B cell (primary cell): ENCODE measurements around the gene SDK2. TPM values are rescaled to one million over a fixed set of nuclear protein-coding genes. Genes with fewer than 3 reads are reported as not detected.

Source experiments
- ATAC-seq: fragments of 200-7000 bp; cut with Tn5 transposase; one replicate; pipeline ENCODE4 v1.10.0; 2021; ENCODE audit warnings: low read depth, mild to moderate bottlenecking, moderate number of reproducible peaks, moderate library complexity
- CTCF ChIA-PET: fragments of 350-600 bp; sonication (Branson Sonifier 250); formaldehyde crosslinking; loops from one replicate; lab custom pipeline; 2021; ENCODE audit warnings: antibody characterized with exemption, inconsistent platforms; lab: Charles Lee
- POLR2A ChIA-PET: fragments of 350-600 bp; sonication (Branson Sonifier 250); formaldehyde crosslinking; loops from one replicate; lab custom pipeline; 2021; ENCODE audit warnings: antibody characterized with exemption; lab: Charles Lee
- DNase-seq: peaks from one replicate; pipeline ENCODE4 v3.0.0; 2013
- H2AFZ ChIP-seq: 2 replicates; pipeline ENCODE4 v1.6.1; 2012; ENCODE audit warnings: mild to moderate bottlenecking, low read depth, low read length; ENCODE audit not compliant: insufficient read depth, poor library complexity, severe bottlenecking
- H3K27ac ChIP-seq, 2 donors: 1 replicate in 1 of 2; 2 replicates in 1 of 2; pipeline ENCODE4 v1.5.1; 2012 to 2013; ENCODE audit warnings: low read length in 2 of 2, mild to moderate bottlenecking in 2 of 2, moderate library complexity in 1 of 2
- H3K27me3 ChIP-seq, 4 experiments: fragments of 200-600 bp in 1 of 4; sonication (generic) in 1 of 4; replicated peaks in 1 of 4; 1 replicate in 2 of 4; 2 replicates in 2 of 4; pipeline versions ENCODE4 v1.6.1 to v1.7.0; 2013 to 2016; ENCODE audit warnings: low read length in 3 of 4, mild to moderate bottlenecking in 2 of 4, mixed read lengths in 1 of 4, moderate library complexity in 1 of 4; ENCODE audit not compliant: insufficient read depth in 4 of 4, control insufficient read depth in 3 of 4; ENCODE audit errors: control extremely low read depth in 1 of 4
- H3K36me3 ChIP-seq, 2 experiments: replicated peaks in 1 of 2; 1 replicate in 1 of 2; 2 replicates in 1 of 2; pipeline versions ENCODE4 v1.6.1 to v1.7.1; 2013; ENCODE audit warnings: low read length in 1 of 2; ENCODE audit not compliant: insufficient read depth in 2 of 2, control insufficient read depth in 1 of 2; ENCODE audit errors: control extremely low read depth in 1 of 2, extremely low read depth in 1 of 2
- H3K4me1 ChIP-seq, 2 donors: fragments of 200-600 bp in 1 of 2; sonication (generic) in 1 of 2; 1 replicate in 1 of 2; 2 replicates in 1 of 2; pipeline versions ENCODE4 v1.5.1 to v1.6.1; 2013 to 2017; ENCODE audit warnings: low read length in 2 of 2; ENCODE audit not compliant: control insufficient read depth in 2 of 2, insufficient read depth in 2 of 2
- H3K4me2 ChIP-seq: replicated peaks from 2 replicates; pipeline ENCODE3; 2012; ENCODE audit warnings: mild to moderate bottlenecking, low read depth, low read length; ENCODE audit not compliant: poor library complexity, severe bottlenecking
- H3K4me3 ChIP-seq, 5 experiments: fragments of 200-600 bp in 1 of 5; sonication (generic) in 1 of 5; 1 replicate in 3 of 5; 2 replicates in 2 of 5; pipeline versions ENCODE4 v1.5.1 to v1.7.0; 2011 to 2016; ENCODE audit warnings: low read length in 4 of 5, mild to moderate bottlenecking in 4 of 5, low read depth in 2 of 5, control low read depth in 1 of 5, moderate library complexity in 1 of 5; ENCODE audit not compliant: insufficient read depth in 1 of 5; ENCODE audit errors: control extremely low read depth in 1 of 5, extremely low read depth in 1 of 5
- H3K79me2 ChIP-seq: fragments of 200-600 bp; sonication (generic); one replicate; pipeline ENCODE4 v1.6.0; 2016; ENCODE audit warnings: low read length; ENCODE audit not compliant: control insufficient read depth, insufficient read depth
- H3K9ac ChIP-seq: fragments of 200-600 bp; sonication (generic); 2 replicates; pipeline ENCODE4 v1.6.1; 2017; ENCODE audit warnings: mild to moderate bottlenecking, low read length, moderate library complexity
- H3K9me3 ChIP-seq, 3 donors: one replicate each; pipeline versions ENCODE4 v1.6.1 to v1.7.1; 2013; ENCODE audit warnings: low read length in 2 of 3; ENCODE audit not compliant: control insufficient read depth in 2 of 3, insufficient read depth in 1 of 3; ENCODE audit errors: control extremely low read depth in 1 of 3
- H4K20me1 ChIP-seq: 2 replicates; pipeline ENCODE4 v1.6.0; 2012; ENCODE audit warnings: mild to moderate bottlenecking, low read length; ENCODE audit not compliant: insufficient read depth, control insufficient read depth, poor library complexity, severe bottlenecking
- H3K27ac Mint-ChIP-seq: one replicate; pipeline ENCODE4 v1.8.0; 2021; ENCODE audit warnings: mixed read lengths
- H3K27me3 Mint-ChIP-seq: one replicate; pipeline ENCODE4 v1.8.0; 2021; ENCODE audit warnings: mixed read lengths
- H3K4me1 Mint-ChIP-seq: one replicate; pipeline ENCODE4 v1.8.0; 2021; ENCODE audit warnings: mixed read lengths
- H3K4me3 Mint-ChIP-seq: one replicate; pipeline ENCODE4 v1.8.0; 2021; ENCODE audit warnings: mixed read lengths
- H3K9me3 Mint-ChIP-seq: one replicate; pipeline ENCODE4 v1.8.0; 2022; ENCODE audit warnings: mixed read lengths; ENCODE audit not compliant: insufficient read depth
- EZH2 ChIP-seq: IDR thresholded peaks from 2 replicates; pipeline ENCODE4 v1.6.1; 2012; ENCODE audit warnings: borderline replicate concordance, low read depth, mild to moderate bottlenecking, moderate library complexity, low read length; ENCODE audit not compliant: insufficient read depth, poor library complexity, severe bottlenecking
- WGBS: methylation state at CpG from one replicate; pipeline ENCODE4 v1.1.5; 2013; ENCODE audit warnings: missing lambda C conversion rate; ENCODE audit not compliant: insufficient coverage; 5-methylcytosine and 5-hydroxymethylcytosine counted together
- intact Hi-C: fragments of 100-400 bp; cut with micrococcal nuclease; formaldehyde crosslinking; loops from one replicate; pipeline ENCODE4 v1.10.0; 2022
- polyA plus RNA-seq: library from polyadenylated mRNA; depleted of rRNA; stranded (reverse); fragments of >200 nt; gene quantifications from 2 replicates; pipeline ENCODE4 v1.2.3, GENCODE V29; 2012
- total RNA-seq, 2 donors: library from RNA; stranded (reverse); fragments of 120-200 nt in 1 of 2; gene quantifications; 1 replicate in 1 of 2; 2 replicates in 1 of 2; pipeline versions ENCODE4 v1.2.3 to v1.2.4, GENCODE V29; 2013 to 2022
- TF ChIP-seq, protein P1 (sequence below): fragments of 200-600 bp; IDR thresholded peaks from one replicate; pipeline ENCODE4 v1.8.0; 2022; ENCODE audit warnings: antibody characterized with exemption, mild to moderate bottlenecking

Gene SDK2
- total and polyA plus RNA-seq, 2 donors (not counting 1 experiment from before 2014, with no cell fraction given), result 3.2 to 13.0 TPM

DNA sequence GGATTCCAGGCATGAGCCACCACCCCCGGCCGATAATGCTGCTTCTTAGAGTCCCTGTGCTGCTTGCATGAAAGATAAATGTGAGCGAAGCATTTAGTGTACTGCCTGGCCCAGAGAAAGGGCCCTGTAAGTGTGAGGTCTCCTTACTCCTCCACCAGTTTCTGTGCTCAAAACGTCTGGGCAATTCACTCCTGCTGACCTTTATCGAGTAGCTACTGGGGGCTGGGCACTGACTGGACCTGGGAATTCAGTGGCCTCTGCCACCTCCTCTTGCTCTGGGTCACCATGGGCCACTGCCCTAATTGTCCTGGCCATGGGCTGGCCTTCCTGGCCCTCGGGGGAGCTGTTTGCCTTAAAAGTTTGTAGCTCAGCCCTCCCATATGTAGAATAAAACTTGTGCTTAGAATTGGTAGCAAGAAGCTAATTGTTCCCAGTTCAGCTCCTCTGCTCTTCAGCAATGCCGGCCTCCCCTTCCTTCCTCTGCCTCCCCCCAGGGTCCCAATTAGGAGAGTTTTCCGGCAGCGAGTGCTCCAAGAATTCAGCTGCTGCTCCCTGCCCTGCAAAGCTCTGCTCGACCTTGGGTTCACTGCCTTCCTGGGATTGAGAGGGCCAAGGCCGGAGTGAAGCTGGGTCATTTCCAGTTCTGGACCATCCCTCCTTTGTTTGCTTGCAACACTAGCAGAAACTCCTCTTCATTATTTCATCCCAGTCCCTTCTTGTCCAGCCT is 233.5 kb downstream of the SDK2 start:
- Histone ChIP-seq H3K4me3 (no peak overlapping the region), H2AFZ (no peak overlapping the region), H3K9ac (no peak overlapping the region), H3K4me2 (no peak overlapping the region), H3K27me3 (no peaks in the 10 kb centered on the region), H3K79me2 (no peaks in the 10 kb centered on the region), H4K20me1 (no peaks in the 10 kb centered on the region), H3K27ac (no peak overlapping the region), H3K9me3 (peaks cover 0 to 4% (median 0%) of the 10 kb centered on the region in 3 donors), H3K36me3 (peaks cover 0 to 36% of the 10 kb centered on the region in 2 experiments), H3K4me1 (no peaks in the 10 kb centered on the region)
- ChIA-PET POLR2A (no interaction called here), CTCF (interaction anchor here (1.1 kb wide), 1 partner anchor 13 kb away, joined by 3 read pairs; no protein-coding TSS in a partner anchor)
- no peak for DNase-seq
- intact Hi-C loops, result no loop called here
- Mint-ChIP-seq H3K9me3 (no peaks in the 10 kb centered on the region), H3K27me3 (no peaks in the 10 kb centered on the region), H3K4me1 (no peaks in the 10 kb centered on the region), H3K27ac (no peak overlapping the region), H3K4me3 (no peak overlapping the region)
- ATAC-seq, result no peak
- 74% methylated on average over 8 of the region's 11 CpGs for WGBS
- TF ChIP-seq EZH2, result no peak
- TF ChIP-seq, protein P1, sequence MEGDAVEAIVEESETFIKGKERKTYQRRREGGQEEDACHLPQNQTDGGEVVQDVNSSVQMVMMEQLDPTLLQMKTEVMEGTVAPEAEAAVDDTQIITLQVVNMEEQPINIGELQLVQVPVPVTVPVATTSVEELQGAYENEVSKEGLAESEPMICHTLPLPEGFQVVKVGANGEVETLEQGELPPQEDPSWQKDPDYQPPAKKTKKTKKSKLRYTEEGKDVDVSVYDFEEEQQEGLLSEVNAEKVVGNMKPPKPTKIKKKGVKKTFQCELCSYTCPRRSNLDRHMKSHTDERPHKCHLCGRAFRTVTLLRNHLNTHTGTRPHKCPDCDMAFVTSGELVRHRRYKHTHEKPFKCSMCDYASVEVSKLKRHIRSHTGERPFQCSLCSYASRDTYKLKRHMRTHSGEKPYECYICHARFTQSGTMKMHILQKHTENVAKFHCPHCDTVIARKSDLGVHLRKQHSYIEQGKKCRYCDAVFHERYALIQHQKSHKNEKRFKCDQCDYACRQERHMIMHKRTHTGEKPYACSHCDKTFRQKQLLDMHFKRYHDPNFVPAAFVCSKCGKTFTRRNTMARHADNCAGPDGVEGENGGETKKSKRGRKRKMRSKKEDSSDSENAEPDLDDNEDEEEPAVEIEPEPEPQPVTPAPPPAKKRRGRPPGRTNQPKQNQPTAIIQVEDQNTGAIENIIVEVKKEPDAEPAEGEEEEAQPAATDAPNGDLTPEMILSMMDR, result no peak

- no peak for DNase-seq
- H4K20me1 ChIP-seq, result no peaks in the 10 kb centered on the region
- no peaks in the 10 kb centered on the region for H3K27me3 ChIP-seq
- intact Hi-C loops, result no loop called here
- 93% methylated on average over 3 of the region's 4 CpGs for WGBS
- no peaks in the 10 kb centered on the region for H3K4me1 Mint-ChIP-seq
- H3K36me3 ChIP-seq, result peaks cover 0 to 15% of the 10 kb centered on the region in 2 experiments
- no peak for TF ChIP-seq EZH2
- TF ChIP-seq, protein P1, result no peak
- H3K9me3 ChIP-seq, result peaks cover 0 to 4% (median 0%) of the 10 kb centered on the region in 3 donors
- H3K4me3 ChIP-seq, result no peak overlapping the region
- H3K9me3 Mint-ChIP-seq, result no peaks in the 10 kb centered on the region
- H3K4me1 ChIP-seq, result no peaks in the 10 kb centered on the region
- H3K4me3 Mint-ChIP-seq, result no peak overlapping the region
- H3K27me3 Mint-ChIP-seq, result no peaks in the 10 kb centered on the region
- H3K27ac ChIP-seq, result no peak overlapping the region
- H3K79me2 ChIP-seq, result no peaks in the 10 kb centered on the region
- ChIA-PET POLR2A (no interaction called here), CTCF (no interaction called here)
- H3K9ac ChIP-seq, result no peak overlapping the region
- H3K27ac Mint-ChIP-seq, result no peak overlapping the region
- H3K4me2 ChIP-seq, result no peak overlapping the region
- no peak for ATAC-seq
- no peak overlapping the region for H2AFZ ChIP-seq
Observed at GRCh38 chr17:73404246-73404645, 240.0 kb downstream of the SDK2 start.
